ENCODE results near the gene IPO4.

IPO4 gene

GRCh38 chr14:24132976-24133375 is 55.6 kb downstream of the IPO4 start:
- no peak for TF ChIP-seq CTCF (IDR thresholded peaks at IDR 0.05; ENCODE audit: low read length, missing control alignments)
- no peak overlapping the region for H3K4me3 ChIP-seq (replicated peaks; ENCODE audit: low read depth, low read length)
- DNase-seq (ENCODE audit: low read depth), result no peak

GRCh38 chr14:24132061-24132685 is 56.4 kb downstream of the IPO4 start:
- DNase-seq (ENCODE audit: low read depth), result no peak
- no peak overlapping the region for H3K4me3 ChIP-seq (replicated peaks; ENCODE audit: low read depth, low read length)
- TF ChIP-seq CTCF (IDR thresholded peaks at IDR 0.05; ENCODE audit: low read length, missing control alignments), result no peak

GRCh38 chr14:24131549-24131966 is 57.1 kb downstream of the IPO4 start:
- DNase-seq (ENCODE audit: low read depth), result no peak
- no peak for TF ChIP-seq CTCF (IDR thresholded peaks at IDR 0.05; ENCODE audit: low read length, missing control alignments)
- H3K4me3 ChIP-seq (replicated peaks; ENCODE audit: low read depth, low read length), result no peak overlapping the region

GRCh38 chr14:24130717-24131548 is 57.7 kb downstream of the IPO4 start:
- no peak for TF ChIP-seq CTCF (IDR thresholded peaks at IDR 0.05; ENCODE audit: low read length, missing control alignments)
- no peak overlapping the region for H3K4me3 ChIP-seq (replicated peaks; ENCODE audit: low read depth, low read length)
- DNase-seq (ENCODE audit: low read depth), result no peak

- no peak for DNase-seq (ENCODE audit: low read depth)
- H3K4me3 ChIP-seq (replicated peaks; ENCODE audit: low read depth, low read length), result no peak within 1 kb of the TSS
Observed at GRCh38 chr14:24130380-24130716, 58.3 kb downstream of the IPO4 start, which contains the start of gene FITM1. Gene FITM1 (plus strand): TSS chr14:24130659. CDS start chr14:24131564, 905 bp downstream.

More at GRCh38 chr14:24130380-24130716, 58.3 kb downstream of the IPO4 start, which contains the start of gene FITM1:
- TF ChIP-seq CTCF (IDR thresholded peaks at IDR 0.05; ENCODE audit: low read length, missing control alignments), result no peak

Measured in fibroblast of pulmonary artery (primary cell).